BLaER1 (cell line): ENCODE results near the gene FUBP3.

Experiments used
- H3K27ac ChIP-seq: shearing (Covaris generic); formaldehyde crosslinking; 2 replicates; pipeline ENCODE4 v1.8.1; 2022
- H3K27me3 ChIP-seq: shearing (Covaris generic); formaldehyde crosslinking; 2 replicates; pipeline ENCODE4 v1.8.1; 2022
- H3K36me3 ChIP-seq: shearing (Covaris generic); formaldehyde crosslinking; 2 replicates; pipeline ENCODE4 v1.8.1; 2022
- H3K4me1 ChIP-seq: shearing (Covaris generic); formaldehyde crosslinking; 2 replicates; pipeline ENCODE4 v1.8.1; 2022
- H3K4me2 ChIP-seq: shearing (Covaris generic); formaldehyde crosslinking; 2 replicates; pipeline ENCODE4 v1.8.1; 2022
- H3K4me3 ChIP-seq: shearing (Covaris generic); formaldehyde crosslinking; 2 replicates; pipeline ENCODE4 v1.8.1; 2022
- H3K9ac ChIP-seq: shearing (Covaris generic); formaldehyde crosslinking; 2 replicates; pipeline ENCODE4 v1.8.1; 2022
- H3K9me3 ChIP-seq: shearing (Covaris generic); formaldehyde crosslinking; 2 replicates; pipeline ENCODE4 v1.8.1; 2022
- H4K20me1 ChIP-seq: shearing (Covaris generic); formaldehyde crosslinking; 2 replicates; pipeline ENCODE4 v1.8.1; 2022
- Cebpa-rat ChIP-seq: shearing (Covaris generic); IDR thresholded peaks from 2 replicates; pipeline ENCODE4 v1.8.1; 2022

The FUBP3 gene

DNA sequence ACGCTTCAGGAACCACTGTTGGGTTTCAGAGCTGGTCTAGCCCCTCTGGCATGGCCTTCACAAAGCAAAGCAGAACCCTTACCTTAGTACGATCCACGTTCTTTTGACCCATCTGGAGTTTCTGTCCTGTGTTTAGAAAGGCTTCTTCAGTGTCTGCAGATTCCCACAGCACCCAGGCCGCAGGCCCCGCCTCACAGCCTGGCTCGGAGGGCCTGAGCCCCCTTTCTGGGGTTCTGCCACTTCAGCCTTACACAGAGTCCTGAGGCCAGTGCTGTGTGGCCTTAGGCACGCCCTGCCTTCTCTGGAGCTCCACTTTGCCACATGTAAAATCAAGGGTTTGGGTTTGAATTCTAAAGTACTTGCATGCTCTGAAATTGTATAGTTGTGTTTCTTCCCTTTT is 53.5 kb downstream of the FUBP3 start:
- no peaks in the 10 kb centered on the region for H3K27me3 ChIP-seq
- no peak overlapping the region for H3K27ac ChIP-seq
- H3K9ac ChIP-seq = no peak overlapping the region
- peaks cover 90% of the 10 kb centered on the region for H3K36me3 ChIP-seq
- H3K4me2 ChIP-seq = no peak overlapping the region
- H3K4me1 ChIP-seq = no peaks in the 10 kb centered on the region
- no peak overlapping the region for H3K4me3 ChIP-seq
- H4K20me1 ChIP-seq = peaks cover 34% of the 10 kb centered on the region
- no peaks in the 10 kb centered on the region for H3K9me3 ChIP-seq
- TF ChIP-seq Cebpa-rat = no peak

GRCh38 chr9:130633336-130634190 is 54.2 kb downstream of the FUBP3 start:
- TF ChIP-seq Cebpa-rat = no peak
- no peaks in the 10 kb centered on the region for H3K9me3 ChIP-seq
- H3K4me1 ChIP-seq = no peaks in the 10 kb centered on the region
- H3K36me3 ChIP-seq = peaks cover 89% of the 10 kb centered on the region
- no peak overlapping the region for H3K27ac ChIP-seq
- no peak overlapping the region for H3K9ac ChIP-seq
- H3K4me3 ChIP-seq = no peak overlapping the region
- no peaks in the 10 kb centered on the region for H3K27me3 ChIP-seq
- H3K4me2 ChIP-seq = no peak overlapping the region
- peaks cover 34% of the 10 kb centered on the region for H4K20me1 ChIP-seq

DNA sequence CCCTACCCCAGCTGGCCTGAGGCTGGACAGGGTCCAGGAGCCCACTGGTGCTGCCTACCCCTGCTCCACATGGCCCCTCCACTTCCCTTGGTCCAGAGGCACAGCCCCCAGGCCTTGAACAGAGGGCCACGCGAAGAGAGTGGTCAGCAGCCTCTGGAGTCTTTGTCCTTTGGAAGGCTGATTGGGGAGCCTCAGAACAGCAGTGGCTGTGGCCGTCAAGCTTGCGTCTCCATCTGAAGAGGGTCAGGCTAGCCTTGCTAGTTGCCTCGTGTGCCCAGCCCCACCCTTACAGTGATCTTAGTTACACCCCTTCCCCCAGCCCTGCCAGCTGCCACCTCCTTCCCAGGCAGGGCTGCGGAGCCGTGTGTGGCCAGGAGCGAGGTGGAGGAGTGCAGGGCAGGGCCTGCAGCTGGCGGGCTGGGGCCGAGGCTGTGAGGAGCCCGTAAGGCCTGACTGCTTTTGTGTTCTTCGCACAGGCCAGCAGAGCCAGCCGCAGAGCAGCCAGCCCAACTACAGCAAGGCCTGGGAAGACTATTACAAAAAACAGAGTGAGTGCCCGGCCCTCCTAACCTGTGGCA is 54.9 kb downstream of the FUBP3 start:
- no peak overlapping the region for H3K4me2 ChIP-seq
- no peak overlapping the region for H3K27ac ChIP-seq
- no peaks in the 10 kb centered on the region for H3K27me3 ChIP-seq
- no peak overlapping the region for H3K4me3 ChIP-seq
- peaks cover 89% of the 10 kb centered on the region for H3K36me3 ChIP-seq
- no peaks in the 10 kb centered on the region for H3K9me3 ChIP-seq
- H4K20me1 ChIP-seq = peaks cover 34% of the 10 kb centered on the region
- no peak for TF ChIP-seq Cebpa-rat
- no peak overlapping the region for H3K9ac ChIP-seq
- H3K4me1 ChIP-seq = no peaks in the 10 kb centered on the region

GRCh38 chr9:130634801-130635200 is 55.4 kb downstream of the FUBP3 start:
- Histone ChIP-seq H3K4me2 (no peak overlapping the region), H3K9ac (no peak overlapping the region), H3K36me3 (peaks cover 84% of the 10 kb centered on the region), H4K20me1 (peaks cover 34% of the 10 kb centered on the region), H3K27me3 (no peaks in the 10 kb centered on the region), H3K9me3 (no peaks in the 10 kb centered on the region), H3K4me3 (no peak overlapping the region), H3K4me1 (no peaks in the 10 kb centered on the region), H3K27ac (no peak overlapping the region)
- no peak for TF ChIP-seq Cebpa-rat

DNA sequence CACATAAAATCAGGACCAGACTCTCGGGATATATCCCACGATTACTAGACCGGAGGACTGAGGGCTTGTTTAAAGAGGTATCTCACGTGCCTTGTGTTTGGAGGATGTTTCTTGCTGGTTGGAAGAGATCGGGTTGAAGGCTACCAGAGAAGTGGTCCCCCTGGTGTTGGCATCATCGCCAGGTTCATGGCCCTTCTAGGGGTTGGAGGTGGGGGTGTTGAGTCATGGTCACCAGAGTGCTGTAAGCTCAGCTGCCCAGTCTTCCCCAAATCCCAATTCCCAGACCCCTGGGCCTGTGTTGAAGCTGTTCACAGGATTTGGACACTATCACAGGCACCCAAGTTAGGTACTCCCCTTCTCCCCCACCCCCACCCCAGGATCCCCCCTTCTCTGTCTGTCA is 55.9 kb downstream of the FUBP3 start:
- peaks cover 79% of the 10 kb centered on the region for H3K36me3 ChIP-seq
- no peaks in the 10 kb centered on the region for H3K27me3 ChIP-seq
- peaks cover 34% of the 10 kb centered on the region for H4K20me1 ChIP-seq

GRCh38 chr9:130635721-130636647 is 56.6 kb downstream of the FUBP3 start:
- H3K4me3 ChIP-seq = no peak overlapping the region
- peaks cover 34% of the 10 kb centered on the region for H4K20me1 ChIP-seq
- no peaks in the 10 kb centered on the region for H3K4me1 ChIP-seq
- no peak overlapping the region for H3K27ac ChIP-seq
- H3K9ac ChIP-seq = no peak overlapping the region
- no peaks in the 10 kb centered on the region for H3K9me3 ChIP-seq
- no peak overlapping the region for H3K4me2 ChIP-seq
- no peaks in the 10 kb centered on the region for H3K27me3 ChIP-seq
- H3K36me3 ChIP-seq = peaks cover 72% of the 10 kb centered on the region
- TF ChIP-seq Cebpa-rat = no peak

More for the DNA sequence above, 55.9 kb downstream of the FUBP3 start:
- Histone ChIP-seq H3K9ac (no peak overlapping the region), H3K4me2 (no peak overlapping the region), H3K27ac (no peak overlapping the region), H3K4me3 (no peak overlapping the region), H3K9me3 (no peaks in the 10 kb centered on the region), H3K4me1 (no peaks in the 10 kb centered on the region)
- no peak for TF ChIP-seq Cebpa-rat

- no peak overlapping the region for H3K4me2 ChIP-seq
- TF ChIP-seq Cebpa-rat = no peak
- no peaks in the 10 kb centered on the region for H3K4me1 ChIP-seq
- no peak overlapping the region for H3K27ac ChIP-seq
- H3K9me3 ChIP-seq = no peaks in the 10 kb centered on the region
- no peak overlapping the region for H3K4me3 ChIP-seq
- peaks cover 66% of the 10 kb centered on the region for H3K36me3 ChIP-seq
- no peaks in the 10 kb centered on the region for H3K27me3 ChIP-seq
- H3K9ac ChIP-seq = no peak overlapping the region
- peaks cover 34% of the 10 kb centered on the region for H4K20me1 ChIP-seq
Measured at GRCh38 chr9:130636648-130637020, 57.3 kb downstream of the FUBP3 start.

- TF ChIP-seq Cebpa-rat = no peak
- peaks cover 47% of the 10 kb centered on the region for H3K36me3 ChIP-seq
- H3K9ac ChIP-seq = no peak overlapping the region
- peaks cover 18% of the 10 kb centered on the region; the same call in 1 of the 2 replicates for H4K20me1 ChIP-seq
- H3K4me2 ChIP-seq = no peak overlapping the region
- H3K4me3 ChIP-seq = no peak overlapping the region
- H3K27me3 ChIP-seq = no peaks in the 10 kb centered on the region
- H3K9me3 ChIP-seq = no peaks in the 10 kb centered on the region
- H3K4me1 ChIP-seq = no peaks in the 10 kb centered on the region
- no peak overlapping the region for H3K27ac ChIP-seq
Measured at GRCh38 chr9:130638284-130639123, 59.1 kb downstream of the FUBP3 start.

GRCh38 chr9:130639124-130639765 is 59.9 kb downstream of the FUBP3 start:
- no peak overlapping the region for H3K27ac ChIP-seq
- no peak overlapping the region for H3K4me3 ChIP-seq
- TF ChIP-seq Cebpa-rat = no peak
- no peaks in the 10 kb centered on the region for H3K4me1 ChIP-seq
- peaks cover 11% of the 10 kb centered on the region; the same call in 1 of the 2 replicates for H4K20me1 ChIP-seq
- H3K4me2 ChIP-seq = no peak overlapping the region
- peaks cover 40% of the 10 kb centered on the region for H3K36me3 ChIP-seq
- no peaks in the 10 kb centered on the region for H3K9me3 ChIP-seq
- no peaks in the 10 kb centered on the region for H3K27me3 ChIP-seq
- H3K9ac ChIP-seq = no peak overlapping the region
